C4-2B (cell line): ENCODE data around the gene ADD3.
"Not testable (repeated sequence)": the region's sequence is repeated elsewhere in the genome, so short reads cannot be mapped to it uniquely, and the experiment has no call there.

ENCODE experiments used
- H3K27ac ChIP-seq: fragments of 450-650 bp; 2 replicates; pipeline ENCODE4 v1.5.1; 2017
- ZFX ChIP-seq: fragments of 450-650 bp; IDR thresholded peaks from 2 replicates; pipeline ENCODE4 v1.6.1; 2017
- TF ChIP-seq, protein P1 (sequence below): fragments of 450-650 bp; conservative IDR thresholded peaks from 2 replicates; pipeline ENCODE4 v1.5.1; 2017; ENCODE audit warnings: mild to moderate bottlenecking

ADD3 gene

GRCh38 chr10:109979215-109979614 is 28.6 kb upstream of the ADD3 start:
- TF ChIP-seq, protein P1, sequence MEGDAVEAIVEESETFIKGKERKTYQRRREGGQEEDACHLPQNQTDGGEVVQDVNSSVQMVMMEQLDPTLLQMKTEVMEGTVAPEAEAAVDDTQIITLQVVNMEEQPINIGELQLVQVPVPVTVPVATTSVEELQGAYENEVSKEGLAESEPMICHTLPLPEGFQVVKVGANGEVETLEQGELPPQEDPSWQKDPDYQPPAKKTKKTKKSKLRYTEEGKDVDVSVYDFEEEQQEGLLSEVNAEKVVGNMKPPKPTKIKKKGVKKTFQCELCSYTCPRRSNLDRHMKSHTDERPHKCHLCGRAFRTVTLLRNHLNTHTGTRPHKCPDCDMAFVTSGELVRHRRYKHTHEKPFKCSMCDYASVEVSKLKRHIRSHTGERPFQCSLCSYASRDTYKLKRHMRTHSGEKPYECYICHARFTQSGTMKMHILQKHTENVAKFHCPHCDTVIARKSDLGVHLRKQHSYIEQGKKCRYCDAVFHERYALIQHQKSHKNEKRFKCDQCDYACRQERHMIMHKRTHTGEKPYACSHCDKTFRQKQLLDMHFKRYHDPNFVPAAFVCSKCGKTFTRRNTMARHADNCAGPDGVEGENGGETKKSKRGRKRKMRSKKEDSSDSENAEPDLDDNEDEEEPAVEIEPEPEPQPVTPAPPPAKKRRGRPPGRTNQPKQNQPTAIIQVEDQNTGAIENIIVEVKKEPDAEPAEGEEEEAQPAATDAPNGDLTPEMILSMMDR, result no peak
- no peak for TF ChIP-seq ZFX
- no peak overlapping the region for H3K27ac ChIP-seq

DNA sequence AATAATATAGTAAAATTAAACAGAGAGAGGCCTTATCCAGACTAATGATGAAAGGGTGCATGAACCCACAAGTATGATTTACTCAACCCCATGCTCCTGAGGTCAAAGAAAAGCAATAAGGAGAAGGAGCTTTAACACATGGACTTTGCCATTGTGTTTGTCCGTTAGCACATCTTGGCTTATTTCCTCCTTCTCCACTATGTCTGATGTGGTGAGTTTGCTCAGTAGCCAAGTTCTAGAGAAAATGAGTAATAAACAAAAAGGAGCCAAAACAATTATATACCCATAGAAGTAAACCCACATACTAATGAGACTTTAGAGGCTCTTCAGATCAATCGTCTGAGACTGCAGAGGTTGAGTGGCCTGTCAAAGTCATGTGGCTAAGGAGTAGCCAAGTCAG is 26.1 kb upstream of the ADD3 start:
- H3K27ac ChIP-seq, result no peak overlapping the region
- TF ChIP-seq, protein P1, result no peak
- no peak for TF ChIP-seq ZFX

- TF ChIP-seq, protein P1, result no peak
- TF ChIP-seq ZFX, result no peak
- H3K27ac ChIP-seq, result no peak overlapping the region
Measured at GRCh38 chr10:109982123-109982522, 25.7 kb upstream of the ADD3 start.

DNA sequence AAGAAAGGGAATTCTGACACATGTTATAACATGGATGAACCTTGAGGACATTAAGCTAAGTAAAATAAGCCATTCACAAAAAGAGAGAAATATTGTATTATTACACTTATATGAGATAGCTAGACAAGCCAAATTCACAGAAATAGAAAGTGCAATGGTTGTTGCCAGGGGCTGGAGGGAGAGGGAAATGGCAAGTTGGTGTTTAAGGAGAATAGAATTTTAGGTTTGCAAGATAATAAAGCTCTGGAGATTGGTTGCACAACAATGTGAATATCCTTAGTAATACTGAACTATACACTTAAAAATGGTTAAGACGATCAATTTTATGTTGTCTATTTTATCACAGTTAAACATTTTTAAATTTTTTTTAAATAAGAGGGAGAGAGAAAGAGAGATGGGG is 25.0 kb upstream of the ADD3 start:
- no peak overlapping the region for H3K27ac ChIP-seq
- no peak for TF ChIP-seq ZFX
- TF ChIP-seq, protein P1, result no peak

GRCh38 chr10:109984013-109984412 is 23.8 kb upstream of the ADD3 start:
- no peak for TF ChIP-seq ZFX
- TF ChIP-seq, protein P1, result no peak
- H3K27ac ChIP-seq, result no peak overlapping the region

GRCh38 chr10:109985768-109986167 is 22.0 kb upstream of the ADD3 start:
- not testable (repeated sequence) for H3K27ac ChIP-seq

DNA sequence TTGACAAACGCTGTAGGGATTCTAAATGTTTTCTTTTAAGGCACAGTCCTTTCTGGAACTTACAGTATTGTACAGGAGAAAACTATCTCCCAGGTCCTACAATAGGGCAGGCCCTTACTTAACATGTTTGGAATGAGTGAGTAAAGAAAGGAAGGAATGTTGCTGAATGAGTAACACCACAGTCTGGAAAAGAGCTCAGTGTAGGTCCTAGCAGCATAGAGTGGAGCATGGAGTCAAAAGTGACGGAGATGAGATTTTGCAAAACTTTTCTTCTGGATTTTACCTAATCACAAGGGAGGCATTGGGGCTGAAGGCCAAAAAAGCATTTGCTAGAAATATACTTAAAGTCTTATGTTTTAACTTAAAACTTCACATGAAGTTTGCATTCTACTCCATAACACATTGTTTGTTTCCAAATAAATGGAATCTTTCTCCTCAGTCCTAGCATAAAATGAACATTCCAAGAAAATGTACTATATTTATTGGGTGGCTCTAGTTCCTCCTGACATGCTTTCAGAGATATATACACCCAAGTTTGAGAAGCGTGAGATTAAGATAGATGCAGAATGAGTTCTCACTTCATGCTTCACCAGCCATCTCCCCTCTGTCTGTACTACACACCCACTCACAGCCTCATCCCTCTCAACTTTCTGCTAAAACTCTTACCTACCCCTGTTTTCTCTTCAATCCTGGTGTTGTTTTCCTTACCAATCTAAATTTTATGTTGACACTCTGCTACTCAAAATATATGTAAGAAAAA is 20.2 kb upstream of the ADD3 start:
- no peak for TF ChIP-seq ZFX
- TF ChIP-seq, protein P1, result no peak

GRCh38 chr10:109988212-109988596 is 19.6 kb upstream of the ADD3 start:
- no peak overlapping the region; the same call in 1 of the 2 replicates for H3K27ac ChIP-seq
- TF ChIP-seq ZFX, result no peak
- TF ChIP-seq, protein P1, result no peak

More for the DNA sequence above, 20.2 kb upstream of the ADD3 start:
- no peak overlapping the region for H3K27ac ChIP-seq
